ENCODE results near the gene MTAP. TPM values are rescaled to one million over a fixed set of nuclear protein-coding genes. Genes with fewer than 3 reads are reported as not detected.

The MTAP gene
- total RNA-seq, 1 donor from 2014 or later, result 37.2 TPM

GRCh38 chr9:21778304-21778703, 24.1 kb upstream of the MTAP start:
- H3K27ac Mint-ChIP-seq (ENCODE audit: unreplicated experiment), result no peak overlapping the region
- DNase-seq (ENCODE audit: low spot score), result no peak
- TF ChIP-seq CTCF (IDR thresholded peaks at IDR 0.05; ENCODE audit: unreplicated experiment), result no peak
- no peaks in the 10 kb centered on the region for H3K27me3 Mint-ChIP-seq (ENCODE audit: unreplicated experiment)
- no peaks in the 10 kb centered on the region for H3K36me3 Mint-ChIP-seq (ENCODE audit: low read depth, unreplicated experiment)
- no peaks in the 10 kb centered on the region for H3K9me3 Mint-ChIP-seq (ENCODE audit: unreplicated experiment)
- H3K4me1 Mint-ChIP-seq (ENCODE audit: unreplicated experiment), result no peaks in the 10 kb centered on the region
- H3K4me3 Mint-ChIP-seq (ENCODE audit: unreplicated experiment), result no peak overlapping the region

DNA sequence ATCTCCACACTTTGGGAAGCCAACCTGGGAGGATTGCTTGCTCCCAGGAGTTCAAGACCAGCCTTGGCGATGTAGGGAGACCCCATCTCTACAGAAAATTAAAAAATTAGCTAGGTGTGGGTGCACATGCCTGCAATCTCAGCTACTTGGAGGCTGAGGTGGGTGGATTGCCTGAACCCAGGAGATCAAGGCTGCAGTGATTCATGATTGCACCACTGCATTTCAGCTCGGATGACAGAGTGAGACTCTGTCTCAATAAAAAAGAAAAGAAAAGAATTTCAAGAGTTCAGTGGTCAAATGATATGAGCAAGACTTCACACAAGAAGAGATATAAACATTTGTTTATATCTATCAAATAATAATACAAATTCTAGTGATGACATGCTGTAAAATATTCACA, 23.0 kb upstream of the MTAP start:
- no peak for TF ChIP-seq CTCF (IDR thresholded peaks at IDR 0.05; ENCODE audit: unreplicated experiment)
- Mint-ChIP-seq H3K4me3 (ENCODE audit: unreplicated experiment) (no peak overlapping the region), H3K27me3 (ENCODE audit: unreplicated experiment) (no peaks in the 10 kb centered on the region), H3K4me1 (ENCODE audit: unreplicated experiment) (no peaks in the 10 kb centered on the region), H3K9me3 (ENCODE audit: unreplicated experiment) (no peaks in the 10 kb centered on the region), H3K36me3 (ENCODE audit: low read depth, unreplicated experiment) (no peaks in the 10 kb centered on the region), H3K27ac (ENCODE audit: unreplicated experiment) (no peak overlapping the region)
- no peak for DNase-seq (ENCODE audit: low spot score)

DNA sequence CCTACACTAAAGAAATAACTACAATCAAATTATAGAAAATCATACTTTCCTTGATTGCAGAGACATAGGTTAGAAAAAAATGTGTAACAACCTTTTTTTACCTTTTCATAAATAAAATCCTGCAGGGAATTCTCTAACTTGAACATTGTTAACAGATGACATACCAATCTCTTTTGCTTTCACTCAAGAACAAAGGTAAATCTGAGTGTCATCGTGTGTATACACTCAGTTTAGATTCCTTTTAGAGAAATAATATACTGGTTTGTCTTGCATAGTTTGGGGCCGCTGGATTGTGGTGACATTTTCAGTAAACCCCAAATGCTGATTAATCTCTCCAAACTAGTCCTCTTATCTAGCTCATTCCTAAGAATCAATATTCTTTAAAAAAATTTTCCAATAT, 20.8 kb upstream of the MTAP start:
- no peak overlapping the region for H3K4me3 Mint-ChIP-seq (ENCODE audit: unreplicated experiment)
- H3K36me3 Mint-ChIP-seq (ENCODE audit: low read depth, unreplicated experiment), result no peaks in the 10 kb centered on the region
- no peak for DNase-seq (ENCODE audit: low spot score)
- no peak overlapping the region for H3K27ac Mint-ChIP-seq (ENCODE audit: unreplicated experiment)
- H3K27me3 Mint-ChIP-seq (ENCODE audit: unreplicated experiment), result no peaks in the 10 kb centered on the region
- H3K4me1 Mint-ChIP-seq (ENCODE audit: unreplicated experiment), result no peaks in the 10 kb centered on the region
- TF ChIP-seq CTCF (IDR thresholded peaks at IDR 0.05; ENCODE audit: unreplicated experiment), result no peak
- H3K9me3 Mint-ChIP-seq (ENCODE audit: unreplicated experiment), result no peaks in the 10 kb centered on the region

DNA sequence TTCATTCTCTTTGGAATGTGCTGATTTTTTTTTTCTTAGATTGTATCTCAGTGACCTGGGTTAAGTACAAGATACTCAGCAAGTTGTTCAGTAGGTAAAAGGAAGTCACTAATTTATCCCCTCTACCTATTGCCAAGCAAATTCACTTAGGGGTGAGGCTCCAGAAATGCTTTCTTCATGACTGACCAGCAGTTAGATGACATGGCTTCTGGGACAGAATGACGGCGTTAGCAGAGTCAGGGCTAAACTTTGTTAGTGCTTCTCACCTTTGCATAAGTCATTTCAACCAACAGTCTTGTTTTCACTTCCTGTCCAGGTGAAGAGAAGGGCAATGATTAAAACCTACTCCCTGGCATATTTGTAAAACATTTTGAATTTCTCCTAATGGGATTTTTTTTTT, 20.2 kb upstream of the MTAP start:
- Mint-ChIP-seq H3K27ac (ENCODE audit: unreplicated experiment) (no peak overlapping the region), H3K36me3 (ENCODE audit: low read depth, unreplicated experiment) (no peaks in the 10 kb centered on the region), H3K9me3 (ENCODE audit: unreplicated experiment) (no peaks in the 10 kb centered on the region), H3K4me3 (ENCODE audit: unreplicated experiment) (no peak overlapping the region), H3K27me3 (ENCODE audit: unreplicated experiment) (no peaks in the 10 kb centered on the region), H3K4me1 (ENCODE audit: unreplicated experiment) (no peaks in the 10 kb centered on the region)
- TF ChIP-seq CTCF (IDR thresholded peaks at IDR 0.05; ENCODE audit: unreplicated experiment), result no peak
- no peak for DNase-seq (ENCODE audit: low spot score)

GRCh38 chr9:21788752-21789151, 13.7 kb upstream of the MTAP start:
- Mint-ChIP-seq H3K9me3 (ENCODE audit: unreplicated experiment) (no peaks in the 10 kb centered on the region), H3K27ac (ENCODE audit: unreplicated experiment) (no peak overlapping the region), H3K27me3 (ENCODE audit: unreplicated experiment) (no peaks in the 10 kb centered on the region), H3K36me3 (ENCODE audit: low read depth, unreplicated experiment) (no peaks in the 10 kb centered on the region), H3K4me1 (ENCODE audit: unreplicated experiment) (no peaks in the 10 kb centered on the region), H3K4me3 (ENCODE audit: unreplicated experiment) (no peak overlapping the region)
- TF ChIP-seq CTCF (IDR thresholded peaks at IDR 0.05; ENCODE audit: unreplicated experiment), result no peak
- no peak for DNase-seq (ENCODE audit: low spot score)

All from endothelial cell (in vitro differentiated cells).